Prostate gland (tissue), 2 donors: ENCODE data around the gene CHID1.

Experiments
- CTCF ChIP-seq, 4 experiments: fragments of 200-600 bp in 2 of 4; fragments of 450-650 bp in 2 of 4; sonication (generic) in 2 of 4; IDR thresholded peaks; 1 replicate in 3 of 4; 2 replicates in 1 of 4; pipeline ENCODE4 v1.5.1; 2016 to 2019; ENCODE audit warnings: antibody characterized with exemption in 4 of 4, mild to moderate bottlenecking in 2 of 4, moderate library complexity in 2 of 4
- POLR2A ChIP-seq: fragments of 450-650 bp; IDR thresholded peaks from one replicate; pipeline ENCODE4 v1.6.1; 2016; ENCODE audit warnings: antibody characterized with exemption, mild to moderate bottlenecking

DNA sequence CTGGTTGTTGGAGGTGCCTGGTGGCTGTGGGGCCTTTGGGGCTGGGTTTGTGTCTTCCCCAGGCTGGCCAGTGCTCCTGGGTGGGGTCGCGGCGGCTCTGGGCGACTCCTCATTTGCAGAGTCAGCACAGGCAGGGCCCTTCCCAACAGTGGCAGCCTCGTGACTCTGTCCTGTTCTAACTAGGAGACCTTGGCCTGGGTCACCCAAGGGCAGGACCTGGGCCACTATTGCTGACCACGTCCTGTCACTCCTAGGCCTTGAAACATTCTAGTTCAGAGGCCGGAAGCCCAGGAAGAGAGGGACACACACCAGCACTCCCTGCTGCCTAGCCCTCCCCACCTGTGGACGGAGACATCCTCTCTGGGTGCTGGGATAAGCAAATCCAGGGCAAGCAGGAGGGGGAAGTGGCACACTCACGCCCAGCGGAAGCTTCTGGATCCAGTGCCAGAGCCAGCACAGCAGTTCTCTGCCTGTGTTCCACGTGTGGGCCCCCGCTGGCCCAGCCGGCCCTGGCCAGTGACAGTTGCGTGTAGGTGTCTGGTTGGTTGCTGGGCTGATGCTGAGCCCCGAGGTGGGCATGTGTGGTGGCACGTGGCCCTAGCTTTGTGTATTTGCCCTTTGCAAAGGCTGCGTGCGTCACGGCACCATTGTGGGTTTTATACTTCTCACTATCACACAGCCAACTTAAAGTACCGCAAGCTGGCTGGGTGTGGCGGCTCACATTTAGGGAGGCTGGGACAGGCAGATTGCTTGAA lies 4.3 kb upstream of the CHID1 start:
- TF ChIP-seq POLR2A = no peak
- no peak for TF ChIP-seq CTCF (IDR thresholded peaks at IDR 0.05)
